Endothelial cell of umbilical vein (primary cell): Measurements from ENCODE around the gene CD200R1L. TPM values are rescaled to one million over a fixed set of nuclear protein-coding genes. Genes with fewer than 3 reads are reported as not detected.

Source experiments
- BruUV-seq: library from RNA; stranded (reverse); fragments of 400-500 nt; replicated peaks from 2 replicates; lab custom pipeline; 2021; lab: Mats Ljungman, UMichigan
- CTCF ChIA-PET: fragments of 300-600, 350-600 bp; sonication (Branson Sonifier 250); formaldehyde crosslinking; loops from one replicate; lab custom pipeline; 2021; ENCODE audit warnings: antibody characterized with exemption, inconsistent platforms; lab: Charles Lee
- POLR2A ChIA-PET: fragments of 300-600, 350-600 bp; sonication (Branson Sonifier 250); formaldehyde crosslinking; loops from one replicate; lab custom pipeline; 2021; ENCODE audit warnings: antibody characterized with exemption, inconsistent platforms; lab: Charles Lee
- DNase-seq: peaks from one replicate; pipeline ENCODE4 v3.0.0-alpha.2; 2011; ENCODE audit warnings: low read depth, low spot score
- FAIRE-seq: peaks from 2 replicates; lab custom pipeline; 2011; peaks lifted over from hg19 to GRCh38; lab: Jason Lieb, UNC
- H2AFZ ChIP-seq: 2 replicates; pipeline ENCODE4 v1.6.0; 2012; ENCODE audit warnings: low read depth, low read length, control low read depth, inconsistent platforms
- H3K27ac ChIP-seq: 2 replicates; pipeline ENCODE4 v1.5.1; 2011; ENCODE audit warnings: low read depth, mild to moderate bottlenecking, control low read depth, low read length, moderate library complexity; ENCODE audit not compliant: insufficient read depth
- H3K27me3 ChIP-seq, 2 experiments: 2 replicates each; pipeline versions ENCODE4 v1.6.0 to v1.6.1; 2011; ENCODE audit warnings: low read length in 2 of 2, mixed read lengths in 1 of 2; ENCODE audit not compliant: control insufficient read depth in 2 of 2, insufficient read depth in 2 of 2
- H3K36me3 ChIP-seq, 2 experiments: 2 replicates in 1 of 2; 3 replicates in 1 of 2; pipeline ENCODE4 v1.5.1; 2011; ENCODE audit warnings: low read length in 2 of 2, mild to moderate bottlenecking in 1 of 2, moderate library complexity in 1 of 2; ENCODE audit not compliant: control insufficient read depth in 2 of 2, insufficient read depth in 2 of 2; ENCODE audit errors: extremely low read depth in 1 of 2
- H3K4me1 ChIP-seq: 3 replicates; pipeline ENCODE4 v1.5.1; 2011; ENCODE audit warnings: mild to moderate bottlenecking, low read length; ENCODE audit not compliant: control insufficient read depth, insufficient read depth; ENCODE audit errors: extremely low read depth
- H3K4me2 ChIP-seq: 2 replicates; pipeline ENCODE4 v1.6.1; 2011; ENCODE audit warnings: low read length, control low read depth, mixed read lengths; ENCODE audit not compliant: insufficient read depth
- H3K4me3 ChIP-seq, 3 experiments: fragments of 200-600 bp in 1 of 3; sonication (generic), shearing (Covaris generic) in 1 of 3; replicated peaks in 1 of 3; 2 replicates each; pipeline ENCODE4 v1.5.1; 2011 to 2016; ENCODE audit warnings: control low read depth in 3 of 3, low read length in 3 of 3, mild to moderate bottlenecking in 2 of 3, inconsistent platforms in 1 of 3, low read depth in 1 of 3, moderate library complexity in 1 of 3; ENCODE audit not compliant: insufficient read depth in 1 of 3
- H3K79me2 ChIP-seq: 2 replicates; pipeline ENCODE4 v1.6.0; 2012; ENCODE audit warnings: low read length, inconsistent platforms; ENCODE audit not compliant: control insufficient read depth, insufficient read depth
- H3K9ac ChIP-seq: replicated peaks from 2 replicates; pipeline ENCODE3; 2011; ENCODE audit warnings: low read length, control low read depth; ENCODE audit not compliant: insufficient read depth; ENCODE audit errors: extremely low read depth
- H3K9me1 ChIP-seq: replicated peaks from 3 replicates; pipeline ENCODE4 v1.6.0; 2011; ENCODE audit warnings: mild to moderate bottlenecking, low read length; ENCODE audit not compliant: control insufficient read depth, insufficient read depth; ENCODE audit errors: extremely low read depth
- H3K9me3 ChIP-seq: replicated peaks from 2 replicates; pipeline ENCODE4 v1.5.1; 2012; ENCODE audit warnings: low read length, inconsistent platforms; ENCODE audit not compliant: control insufficient read depth, insufficient read depth
- H4K20me1 ChIP-seq: replicated peaks from 2 replicates; pipeline ENCODE3; 2011; ENCODE audit warnings: mild to moderate bottlenecking, low read length; ENCODE audit not compliant: control insufficient read depth, insufficient read depth; ENCODE audit errors: extremely low read depth
- CTCF ChIP-seq, 2 donors: IDR thresholded peaks; 1 replicate in 1 of 2; 2 replicates in 1 of 2; pipeline ENCODE4 v1.5.1; 2011; ENCODE audit warnings: low read length in 2 of 2, mild to moderate bottlenecking in 2 of 2, moderate library complexity in 2 of 2, control low read depth in 1 of 2, inconsistent platforms in 1 of 2, low read depth in 1 of 2; ENCODE audit not compliant: insufficient read depth in 1 of 2; ENCODE audit errors: extremely low read depth in 1 of 2
- EZH2 ChIP-seq: IDR thresholded peaks from 2 replicates; pipeline ENCODE4 v1.6.1; 2012; ENCODE audit warnings: borderline replicate concordance, low read depth, mild to moderate bottlenecking, moderate library complexity, low read length, inconsistent platforms; ENCODE audit not compliant: severe bottlenecking
- FOS ChIP-seq: IDR thresholded peaks from 2 replicates; pipeline ENCODE4 v1.6.1; 2011; ENCODE audit warnings: mild to moderate bottlenecking, low read length, moderate library complexity, borderline replicate concordance; ENCODE audit not compliant: insufficient read depth
- GATA2 ChIP-seq: IDR thresholded peaks from 2 replicates; pipeline ENCODE4 v1.7.0; 2011; ENCODE audit warnings: low read depth, mild to moderate bottlenecking, moderate library complexity, mixed read lengths, low read length; ENCODE audit not compliant: insufficient read length, insufficient read depth
- JUN ChIP-seq: IDR thresholded peaks from 2 replicates; pipeline ENCODE4 v1.6.1; 2011; ENCODE audit warnings: borderline replicate concordance, low read depth; ENCODE audit not compliant: insufficient read length, insufficient read depth
- MAX ChIP-seq: IDR thresholded peaks from 2 replicates; pipeline ENCODE4 v1.6.1; 2011; ENCODE audit not compliant: insufficient read depth, insufficient read length
- MYC ChIP-seq: IDR thresholded peaks from one replicate; pipeline ENCODE4 v1.6.1; 2011; ENCODE audit warnings: mild to moderate bottlenecking, low read depth, low read length
- POLR2A ChIP-seq: IDR thresholded peaks from 2 replicates; pipeline ENCODE4 v1.6.1; 2012; ENCODE audit warnings: low read depth, mild to moderate bottlenecking, control low read depth, low read length
- POLR2AphosphoS5 ChIP-seq: IDR thresholded peaks from 2 replicates; pipeline ENCODE4 v1.6.1; 2012; ENCODE audit warnings: low read depth, mild to moderate bottlenecking, control low read depth, low read length, moderate library complexity; ENCODE audit not compliant: insufficient read depth
- dilution Hi-C: fragments of 300-500 bp; cut with MboI; formaldehyde crosslinking; loops from one replicate; pipeline ENCODE4 v1.15.0; 2019; ENCODE audit warnings: low sequenced_read_pairs; ENCODE audit not compliant: extremely low pct_ligation_motif_present
- intact Hi-C: fragments of 100-400 bp; cut with micrococcal nuclease; formaldehyde crosslinking; loops from one replicate; pipeline ENCODE4 v1.10.0; 2022
- polyA plus RNA-seq, 4 experiments: library from polyadenylated mRNA; depleted of rRNA in 3 of 4; stranded (reverse) in 3 of 4; unstranded in 1 of 4; fragments of >200 nt; gene quantifications; 2 replicates each; pipeline versions ENCODE4 v1.2.1 to v1.2.3, GENCODE V29; 2011 to 2012; ENCODE audit warnings: missing spikeins in 1 of 4
- total RNA-seq: library from RNA; stranded (reverse); gene quantifications from 2 replicates; pipeline ENCODE4 v1.2.3, GENCODE V29; 2021

The CD200R1L gene
- total and polyA plus RNA-seq, 2 donors (not counting 3 experiments of a cell fraction or from before 2014, with no cell fraction given), result not detected

GRCh38 chr3:112818289-112818688 lies 28.4 kb downstream of the CD200R1L start:
- Histone ChIP-seq H4K20me1 (no peaks in the 10 kb centered on the region), H3K27me3 (peaks cover 2 to 7% of the 10 kb centered on the region in 2 experiments), H3K9ac (no peak overlapping the region), H3K79me2 (no peaks in the 10 kb centered on the region), H2AFZ (no peak overlapping the region), H3K4me3 (no peak overlapping the region), H3K9me1 (no peaks in the 10 kb centered on the region), H3K36me3 (no peaks in the 10 kb centered on the region), H3K4me1 (no peaks in the 10 kb centered on the region), H3K9me3 (no peaks in the 10 kb centered on the region), H3K27ac (no peak overlapping the region), H3K4me2 (no peak overlapping the region)
- no TSS peak for BruUV-seq
- dilution Hi-C loops, result no loop called here
- ChIA-PET CTCF (no interaction called here), POLR2A (no interaction called here)
- FAIRE-seq (no peak), DNase-seq (no peak)
- intact Hi-C loops, result no loop called here
- TF ChIP-seq MAX, result no peak
- TF ChIP-seq JUN, result no peak
- no peak for TF ChIP-seq POLR2AphosphoS5
- no peak for TF ChIP-seq EZH2
- no peak for TF ChIP-seq FOS
- TF ChIP-seq CTCF (IDR thresholded peaks at IDR 0.05; ENCODE audit: extremely low read depth in 1 of 2, insufficient read depth in 1 of 2, low read depth in 1 of 2, low read length in 2 of 2), result no peak
- TF ChIP-seq GATA2, result no peak
- no peak for TF ChIP-seq MYC
- no peak for TF ChIP-seq POLR2A
